GM18867 (cell line): Measurements from ENCODE around the gene KCNJ14.
A peak's percentile ranks its signal among the peaks of the same experiment; 100 is the strongest.

Experiments
- ATAC-seq: cut with Tn5 transposase; IDR thresholded peaks from one replicate; pipeline ENCODE4 v1.9.1; 2021; ENCODE audit warnings: mild to moderate bottlenecking, moderate library complexity; ENCODE audit not compliant: unreplicated experiment

KCNJ14 gene

DNA sequence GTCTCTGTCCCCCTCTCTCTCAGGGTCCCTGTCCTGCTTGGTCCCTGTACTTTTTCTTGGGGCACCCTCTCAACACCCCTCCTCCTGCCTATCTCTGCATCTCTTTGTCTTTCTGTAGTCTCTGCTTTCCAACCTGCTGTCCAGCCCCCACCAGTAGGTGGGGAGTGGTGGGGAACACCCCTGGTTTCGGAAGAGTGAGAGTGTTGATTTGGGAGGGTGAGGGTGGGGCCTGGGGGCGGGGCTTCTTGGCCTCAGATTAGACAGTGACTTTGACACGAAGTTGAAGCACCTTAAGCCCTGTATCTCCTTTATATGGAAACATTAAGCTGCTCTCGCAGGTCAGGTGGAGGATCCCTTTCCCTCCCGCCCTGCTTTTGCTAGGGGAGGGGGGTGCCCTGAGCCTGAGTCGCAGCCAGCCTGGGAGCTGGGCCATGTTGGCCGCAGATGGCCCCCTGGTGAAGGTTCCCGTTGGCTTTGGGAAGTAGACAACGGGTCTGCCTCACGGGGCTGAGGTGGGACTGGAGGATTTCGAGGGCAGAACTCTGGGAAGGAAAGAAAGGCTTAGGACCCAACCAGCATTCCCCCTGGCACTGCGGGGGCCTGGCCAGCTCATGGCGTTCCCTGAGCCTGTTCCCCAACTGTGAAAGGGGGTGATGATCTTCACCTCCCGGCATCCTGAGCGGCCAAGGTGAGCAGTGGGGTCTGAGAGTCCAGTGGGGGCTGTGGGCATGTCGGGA, at the start of gene KCNJ14:
Gene KCNJ14, plus strand, starts transcription at position 404 of the 737 bp plus-strand sequence. CDS start 6,151 bp downstream, outside the sequence.
- no peak for ATAC-seq

DNA sequence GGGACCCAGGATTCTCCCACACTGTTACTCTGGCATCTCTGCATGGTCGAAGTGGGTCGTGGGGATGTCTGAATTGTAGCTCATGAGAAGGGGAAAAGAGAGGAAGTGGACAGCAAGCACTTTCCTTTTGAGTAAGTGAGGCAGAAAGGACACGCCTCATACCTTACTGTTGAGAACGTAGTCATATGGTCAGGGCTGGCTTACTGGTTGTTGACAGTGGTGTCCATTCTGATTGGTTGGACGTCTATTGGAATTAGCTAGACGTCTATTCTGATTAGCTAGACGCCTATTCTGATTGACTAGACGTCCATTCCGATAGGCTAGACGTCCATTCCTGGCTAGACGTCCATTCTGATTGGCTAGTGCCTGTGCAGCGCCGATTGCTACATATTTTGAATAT, 49.5 kb upstream of the KCNJ14 start:
- no peak for ATAC-seq

DNA sequence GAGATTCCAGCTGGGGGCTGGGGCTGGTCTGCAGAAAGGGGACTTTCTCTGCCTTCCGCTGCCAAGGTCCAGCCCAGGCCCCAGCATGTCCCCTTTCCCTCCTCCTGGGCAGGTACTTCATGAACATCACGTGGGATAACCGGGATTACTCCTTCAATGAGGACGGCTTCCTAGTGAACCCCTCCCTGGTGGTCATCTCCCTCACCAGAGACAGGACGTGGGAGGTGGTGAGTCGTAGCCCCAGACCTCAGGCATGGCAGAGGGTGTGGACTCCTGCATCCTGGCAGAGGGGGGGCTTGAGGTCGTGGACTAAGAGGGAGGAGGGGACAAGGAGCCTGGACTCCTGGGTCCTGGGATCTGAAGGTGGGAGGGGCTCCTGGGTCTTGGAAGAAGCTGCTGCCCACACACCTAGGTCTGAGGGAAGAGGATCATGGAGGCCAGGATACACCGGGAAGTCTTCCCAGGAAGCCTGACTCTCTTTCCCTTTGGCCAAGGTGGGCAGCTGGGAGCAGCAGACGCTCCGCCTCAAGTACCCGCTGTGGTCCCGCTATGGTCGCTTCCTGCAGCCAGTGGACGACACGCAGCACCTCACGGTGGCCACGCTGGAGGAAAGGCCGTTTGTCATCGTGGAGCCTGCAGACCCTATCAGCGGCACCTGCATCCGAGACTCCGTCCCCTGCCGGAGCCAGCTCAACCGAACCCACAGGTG, 41.3 kb upstream of the KCNJ14 start:
- no peak for ATAC-seq

DNA sequence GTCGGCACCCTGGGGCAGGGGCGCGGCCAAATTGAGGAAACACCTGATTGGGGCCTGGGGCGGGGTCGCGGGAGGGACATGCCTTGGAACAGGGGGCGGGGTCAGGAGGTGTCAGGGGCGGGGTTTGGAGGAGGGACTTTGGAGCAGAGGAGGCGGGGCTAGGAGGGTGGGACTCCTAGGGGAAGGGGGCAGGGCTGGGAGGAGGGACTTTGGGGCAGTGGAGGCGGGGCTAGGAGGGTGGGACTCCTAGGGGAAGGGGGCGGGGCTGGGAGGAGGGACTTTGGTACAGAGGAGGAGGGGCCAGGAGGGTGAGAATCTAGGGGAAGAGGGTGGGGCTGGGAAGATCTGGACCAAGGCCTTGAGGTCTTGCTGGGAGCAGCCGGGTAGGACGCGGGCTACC, 40.0 kb upstream of the KCNJ14 start:
- ATAC-seq = no peak

DNA sequence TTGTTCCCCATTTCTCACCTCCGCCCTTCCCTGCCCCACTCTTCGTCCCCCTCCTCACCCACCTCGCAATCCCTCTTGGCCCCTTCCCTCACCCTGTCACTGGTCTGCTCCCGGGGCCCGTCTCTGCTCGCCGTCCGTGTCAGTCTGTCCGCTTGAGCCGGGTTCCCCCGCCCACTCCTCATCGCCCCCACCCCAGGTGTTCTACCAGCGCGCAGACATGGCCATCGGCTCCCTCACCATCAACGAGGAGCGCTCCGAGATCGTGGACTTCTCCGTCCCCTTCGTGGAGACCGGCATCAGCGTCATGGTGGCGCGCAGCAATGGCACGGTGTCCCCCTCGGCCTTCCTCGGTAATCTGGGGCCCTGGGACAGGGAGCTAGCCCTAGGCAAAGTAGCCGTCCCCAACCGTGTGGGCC, 39.6 kb upstream of the KCNJ14 start:
- no peak for ATAC-seq

DNA sequence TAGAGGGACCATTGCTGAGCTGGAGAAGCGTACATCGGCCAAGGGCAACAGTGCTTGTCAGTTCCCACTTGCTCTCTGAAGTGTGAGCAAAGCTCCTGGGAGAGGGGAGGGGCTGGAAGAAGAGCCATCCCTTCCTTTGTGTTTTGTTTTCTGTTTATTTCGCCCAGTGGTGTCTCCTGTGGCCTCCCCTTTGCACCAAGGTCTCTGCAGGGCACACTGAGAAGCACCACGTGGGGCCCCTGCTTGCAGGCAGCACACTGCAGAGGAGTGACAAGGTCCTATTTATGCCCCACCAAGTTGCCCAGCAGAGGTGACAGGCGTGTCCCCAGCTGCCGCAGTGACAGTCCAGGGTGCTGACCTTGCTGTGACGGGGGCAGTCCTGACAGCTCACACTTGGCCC, 38.0 kb upstream of the KCNJ14 start:
- no peak for ATAC-seq

DNA sequence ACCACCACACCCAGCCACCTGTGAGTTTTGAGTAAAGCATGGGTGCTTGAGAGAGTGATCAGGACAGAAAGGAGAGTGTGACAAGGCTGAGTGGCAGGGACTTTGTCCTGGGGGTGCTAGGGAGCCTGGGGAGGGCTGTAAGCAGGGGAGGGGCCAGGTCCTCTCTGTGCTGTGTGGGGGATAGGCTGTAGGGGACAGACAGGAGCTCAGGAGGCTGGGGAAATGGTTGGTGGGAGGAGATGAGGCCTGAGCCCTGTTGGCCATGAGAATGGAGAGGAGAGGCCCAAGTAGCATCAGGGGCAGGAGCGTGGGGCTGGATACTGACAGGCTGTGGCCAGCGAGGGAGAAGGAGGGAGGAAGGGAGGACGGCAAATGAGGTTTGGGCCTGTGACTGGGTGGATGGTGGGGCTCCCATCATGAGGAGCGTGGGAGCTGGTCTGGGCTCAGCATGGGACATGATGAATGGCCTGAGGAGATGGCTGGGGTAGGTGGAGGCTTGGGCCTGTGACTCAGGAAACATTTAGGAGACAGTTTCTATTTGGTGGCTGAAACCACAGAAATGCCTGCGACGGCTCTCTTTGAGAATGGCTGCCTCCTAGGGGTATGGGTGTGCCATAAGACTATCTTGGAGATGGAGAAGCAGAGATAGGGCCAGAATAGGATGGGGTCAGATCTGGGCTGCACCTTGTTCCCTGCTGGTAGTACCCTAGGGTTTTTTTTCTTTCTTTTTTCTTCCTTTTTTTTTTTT, 36.9 kb upstream of the KCNJ14 start:
- ATAC-seq = no peak

DNA sequence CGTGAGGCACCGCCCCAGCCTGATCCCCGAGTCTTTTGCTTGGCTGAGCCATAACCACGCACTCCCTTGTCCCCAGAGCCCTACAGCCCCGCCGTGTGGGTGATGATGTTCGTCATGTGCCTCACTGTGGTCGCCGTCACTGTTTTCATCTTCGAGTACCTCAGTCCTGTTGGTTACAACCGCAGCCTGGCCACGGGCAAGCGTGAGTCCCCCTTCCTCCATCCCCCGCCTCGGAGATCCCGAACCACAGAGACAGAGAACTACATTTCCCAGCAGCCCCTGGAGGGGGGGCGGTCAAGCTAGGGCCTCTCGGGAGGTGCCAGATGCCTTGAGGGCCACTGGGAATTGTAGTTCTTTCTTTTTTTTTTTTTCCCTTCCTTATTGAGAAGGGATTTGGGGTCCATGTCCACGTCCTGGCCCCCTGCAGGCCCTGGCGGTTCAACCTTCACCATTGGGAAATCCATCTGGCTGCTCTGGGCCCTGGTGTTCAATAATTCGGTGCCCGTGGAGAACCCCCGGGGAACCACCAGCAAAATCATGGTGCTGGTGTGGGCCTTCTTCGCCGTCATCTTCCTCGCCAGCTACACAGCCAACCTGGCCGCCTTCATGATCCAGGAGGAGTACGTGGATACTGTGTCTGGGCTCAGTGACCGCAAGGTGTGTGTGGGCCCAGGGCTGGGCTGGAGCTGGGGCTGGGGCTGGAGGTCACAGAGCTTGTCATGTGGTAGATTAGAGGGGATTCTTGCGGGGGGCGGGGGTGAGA, 36.0 kb upstream of the KCNJ14 start:
- ATAC-seq = peak; percentile 69

DNA sequence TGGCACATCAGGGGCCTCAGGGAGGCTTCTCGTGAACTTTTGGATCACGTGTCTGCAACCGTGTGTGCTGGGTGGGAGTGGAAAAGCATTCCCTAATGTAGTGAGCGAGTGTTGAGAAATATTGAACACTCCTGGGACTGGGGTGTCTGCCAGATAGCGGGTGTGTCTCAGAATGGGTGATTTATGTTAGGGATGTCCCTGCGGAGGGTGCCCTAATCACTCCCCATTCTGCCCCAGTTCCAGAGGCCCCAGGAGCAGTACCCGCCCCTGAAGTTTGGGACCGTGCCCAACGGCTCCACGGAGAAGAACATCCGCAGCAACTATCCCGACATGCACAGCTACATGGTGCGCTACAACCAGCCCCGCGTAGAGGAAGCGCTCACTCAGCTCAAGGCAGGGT, 33.8 kb upstream of the KCNJ14 start:
- no peak for ATAC-seq

DNA sequence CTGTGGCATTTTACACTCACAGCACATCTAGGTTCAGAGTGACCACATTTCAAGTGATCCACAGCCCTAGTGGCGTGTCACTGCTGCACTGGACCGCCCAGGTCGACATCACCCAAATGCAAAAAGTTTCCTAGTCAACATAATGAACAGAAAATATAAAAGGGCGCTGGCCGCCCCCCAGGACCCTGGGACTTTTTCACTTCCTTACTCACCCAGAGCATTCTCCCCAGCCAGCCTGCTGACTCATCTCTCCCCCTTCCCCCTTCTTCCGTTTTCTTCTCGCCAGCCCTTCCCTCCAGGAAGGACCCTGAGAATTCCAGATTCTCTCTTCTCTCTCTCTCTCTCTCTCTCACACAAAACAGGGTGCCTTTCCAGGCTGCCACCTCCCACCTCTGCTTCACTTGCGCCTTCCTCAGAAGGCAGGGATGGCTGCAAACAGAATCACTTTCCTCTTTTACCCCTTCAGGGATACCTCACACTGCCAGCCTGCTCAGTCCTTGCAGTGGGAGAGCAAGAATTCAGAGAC, 30.6 kb upstream of the KCNJ14 start:
- no peak for ATAC-seq

DNA sequence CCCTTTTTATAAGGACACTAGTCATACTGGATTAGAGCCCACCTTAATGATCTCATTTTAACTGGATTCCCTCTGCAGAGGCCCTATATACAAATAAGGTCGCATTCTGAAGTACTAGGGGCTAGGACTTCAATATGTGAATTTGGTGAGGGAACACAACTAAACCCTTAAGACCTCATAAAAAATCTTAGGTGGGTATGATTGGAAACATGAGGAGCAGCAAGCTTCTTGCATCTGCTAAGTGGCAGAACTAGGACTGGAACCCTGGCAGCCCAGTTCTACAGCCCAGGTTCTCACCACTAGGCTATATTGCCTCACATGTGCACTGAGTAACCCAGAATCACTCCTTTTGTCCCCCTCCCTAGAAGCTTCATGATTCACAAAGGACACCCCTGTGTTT, 26.7 kb upstream of the KCNJ14 start:
- ATAC-seq = no peak

DNA sequence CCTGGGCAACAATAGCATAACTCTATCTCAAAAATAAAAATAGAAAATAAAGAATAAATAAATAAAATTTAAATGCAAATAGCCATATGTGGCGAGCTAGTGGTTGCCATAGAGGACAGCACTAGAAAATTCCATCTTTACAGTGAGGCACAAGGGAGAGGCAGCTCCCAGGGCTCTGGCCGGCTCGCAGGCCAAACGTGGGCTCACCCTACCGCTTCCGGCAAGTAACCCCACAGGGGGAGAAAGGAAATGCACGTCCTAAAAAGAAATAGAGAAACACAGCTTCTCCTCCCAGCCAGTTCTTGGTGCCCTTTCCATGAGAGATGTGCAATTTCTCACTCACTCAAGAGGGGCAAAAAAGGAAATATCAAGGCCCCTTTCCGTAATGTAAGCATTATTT, 22.0 kb upstream of the KCNJ14 start:
- ATAC-seq = no peak

DNA sequence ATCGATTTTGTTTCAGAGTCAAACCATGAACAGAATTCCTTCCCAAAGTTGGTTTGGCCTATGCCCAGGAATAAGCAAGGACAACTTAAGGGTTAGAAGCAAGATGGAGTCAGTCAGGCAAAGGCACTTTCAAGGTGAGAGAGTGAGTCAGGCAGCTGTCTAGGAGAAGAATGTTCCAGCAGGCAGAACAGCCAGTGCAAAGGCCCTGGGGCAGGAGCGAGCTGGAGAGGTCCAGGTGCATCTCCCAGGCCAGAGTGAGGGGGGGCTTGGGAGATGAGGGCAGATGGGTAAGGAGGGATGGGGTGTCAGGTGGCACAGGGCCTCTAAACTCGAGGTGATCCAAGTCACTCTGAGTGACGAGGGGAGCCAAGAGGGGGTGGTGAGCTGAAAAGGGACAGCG, 18.8 kb upstream of the KCNJ14 start:
- no peak for ATAC-seq

DNA sequence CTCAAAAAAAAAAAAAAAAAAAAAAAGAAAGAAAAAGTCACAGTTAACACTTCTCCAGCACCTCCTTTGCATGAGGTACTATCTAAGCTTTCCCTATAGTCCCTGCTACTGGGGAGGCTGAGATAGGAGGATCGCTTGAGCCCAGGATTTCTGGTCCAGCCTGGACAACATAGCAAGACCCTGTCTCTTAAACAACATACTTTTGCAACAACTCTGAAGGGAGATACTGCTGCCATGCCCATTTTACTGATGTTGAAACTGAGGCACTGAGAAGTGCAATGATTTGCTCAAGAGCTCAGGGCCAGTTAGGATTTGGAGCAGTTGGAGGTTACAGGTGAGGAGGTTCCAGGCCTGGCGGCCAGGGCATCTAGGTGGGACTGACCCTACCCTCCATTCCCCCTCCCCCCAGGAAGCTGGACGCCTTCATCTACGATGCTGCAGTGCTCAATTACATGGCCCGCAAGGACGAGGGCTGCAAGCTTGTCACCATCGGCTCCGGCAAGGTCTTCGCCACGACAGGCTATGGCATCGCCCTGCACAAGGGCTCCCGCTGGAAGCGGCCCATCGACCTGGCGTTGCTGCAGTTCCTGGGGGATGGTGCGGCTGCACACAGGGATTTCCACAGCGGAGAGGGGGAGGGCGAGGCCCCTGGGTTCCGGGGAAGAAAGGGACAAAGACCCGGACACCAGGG, 13.9 kb upstream of the KCNJ14 start:
- no peak for ATAC-seq

DNA sequence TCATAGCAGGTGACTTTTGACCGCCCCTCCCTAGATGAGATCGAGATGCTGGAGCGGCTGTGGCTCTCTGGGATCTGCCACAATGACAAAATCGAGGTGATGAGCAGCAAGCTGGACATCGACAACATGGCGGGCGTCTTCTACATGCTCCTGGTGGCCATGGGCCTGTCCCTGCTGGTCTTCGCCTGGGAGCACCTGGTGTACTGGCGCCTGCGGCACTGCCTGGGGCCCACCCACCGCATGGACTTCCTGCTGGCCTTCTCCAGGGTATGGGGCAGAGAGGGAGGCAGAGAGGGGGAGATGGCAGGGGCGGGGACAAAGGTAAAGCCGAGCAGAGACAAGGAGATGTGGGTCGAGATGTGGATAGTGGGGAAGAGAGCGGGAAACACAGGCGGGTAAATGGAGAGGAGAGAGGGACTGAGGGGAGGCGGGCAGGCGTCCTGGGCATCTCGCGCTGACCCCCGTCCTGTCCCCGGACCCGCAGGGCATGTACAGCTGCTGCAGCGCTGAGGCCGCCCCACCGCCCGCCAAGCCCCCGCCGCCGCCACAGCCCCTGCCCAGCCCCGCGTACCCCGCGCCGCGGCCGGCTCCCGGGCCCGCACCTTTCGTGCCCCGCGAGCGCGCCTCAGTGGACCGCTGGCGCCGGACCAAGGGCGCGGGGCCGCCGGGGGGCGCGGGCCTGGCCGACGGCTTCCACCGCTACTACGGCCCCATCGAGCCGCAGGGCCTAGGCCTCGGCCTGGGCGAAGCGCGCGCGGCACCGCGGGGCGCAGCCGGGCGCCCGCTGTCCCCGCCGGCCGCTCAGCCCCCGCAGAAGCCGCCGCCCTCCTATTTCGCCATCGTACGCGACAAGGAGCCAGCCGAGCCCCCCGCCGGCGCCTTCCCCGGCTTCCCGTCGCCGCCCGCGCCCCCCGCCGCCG, 13.0 kb upstream of the KCNJ14 start:
- no peak for ATAC-seq

DNA sequence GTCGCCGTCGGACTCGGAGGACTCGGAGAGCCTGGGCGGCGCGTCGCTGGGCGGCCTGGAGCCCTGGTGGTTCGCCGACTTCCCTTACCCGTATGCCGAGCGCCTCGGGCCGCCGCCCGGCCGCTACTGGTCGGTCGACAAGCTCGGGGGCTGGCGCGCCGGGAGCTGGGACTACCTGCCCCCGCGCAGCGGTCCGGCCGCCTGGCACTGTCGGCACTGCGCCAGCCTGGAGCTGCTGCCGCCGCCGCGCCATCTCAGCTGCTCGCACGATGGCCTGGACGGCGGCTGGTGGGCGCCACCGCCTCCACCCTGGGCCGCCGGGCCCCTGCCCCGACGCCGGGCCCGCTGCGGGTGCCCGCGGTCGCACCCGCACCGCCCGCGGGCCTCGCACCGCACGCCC, 12.1 kb upstream of the KCNJ14 start:
- no peak for ATAC-seq

DNA sequence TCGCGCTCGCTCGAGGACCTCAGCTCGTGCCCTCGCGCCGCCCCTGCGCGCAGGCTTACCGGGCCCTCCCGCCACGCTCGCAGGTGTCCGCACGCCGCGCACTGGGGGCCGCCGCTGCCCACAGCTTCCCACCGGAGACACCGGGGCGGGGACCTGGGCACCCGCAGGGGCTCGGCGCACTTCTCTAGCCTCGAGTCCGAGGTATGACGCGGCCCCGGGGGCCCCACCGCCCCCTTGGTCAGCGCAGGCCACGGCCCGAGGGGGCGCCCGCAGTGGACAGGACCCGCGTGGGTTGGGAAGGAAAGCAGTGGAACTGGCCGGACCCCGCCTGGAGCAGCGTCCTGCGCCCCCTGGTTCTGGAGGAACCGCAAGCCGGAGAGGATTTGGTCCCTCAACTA, 11.6 kb upstream of the KCNJ14 start:
- ATAC-seq = no peak

DNA sequence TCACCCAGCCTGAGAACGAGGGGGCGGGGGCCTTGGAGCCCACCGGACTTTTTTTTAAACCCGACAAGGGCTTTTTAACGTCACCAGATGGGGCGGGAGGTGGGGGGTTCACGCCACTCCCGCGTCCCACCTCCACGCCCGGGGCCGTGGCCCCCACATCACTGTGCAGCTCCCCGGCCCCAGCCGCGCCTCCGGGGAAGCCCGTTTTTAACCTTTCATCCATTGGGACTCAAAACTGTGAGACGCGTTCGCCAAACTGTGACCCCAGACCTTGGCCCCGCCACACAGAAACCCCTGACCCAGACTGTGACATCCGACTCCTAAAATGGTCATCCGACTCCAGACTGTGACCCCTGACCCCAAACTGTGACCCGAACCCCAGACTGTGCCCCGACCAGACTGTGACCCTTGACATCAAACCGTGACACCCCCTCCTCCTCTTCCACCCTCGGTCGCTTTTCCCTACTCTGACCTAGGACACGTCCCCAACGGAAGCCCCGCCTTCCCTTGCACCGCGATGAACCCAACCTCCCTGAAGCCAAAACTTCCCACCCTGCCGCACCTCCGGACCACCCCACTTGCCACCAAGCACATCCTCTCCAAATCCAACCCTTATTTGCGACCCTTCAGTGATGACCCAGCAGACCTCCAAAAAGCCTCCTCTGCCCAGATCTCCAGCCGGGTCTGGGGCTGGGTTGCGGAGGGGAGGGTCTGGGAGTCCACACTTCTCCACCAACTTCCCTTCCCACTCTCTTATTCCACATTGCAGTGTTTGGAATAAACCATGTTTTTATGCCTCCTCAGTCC, 11.0 kb upstream of the KCNJ14 start:
- no peak for ATAC-seq

DNA sequence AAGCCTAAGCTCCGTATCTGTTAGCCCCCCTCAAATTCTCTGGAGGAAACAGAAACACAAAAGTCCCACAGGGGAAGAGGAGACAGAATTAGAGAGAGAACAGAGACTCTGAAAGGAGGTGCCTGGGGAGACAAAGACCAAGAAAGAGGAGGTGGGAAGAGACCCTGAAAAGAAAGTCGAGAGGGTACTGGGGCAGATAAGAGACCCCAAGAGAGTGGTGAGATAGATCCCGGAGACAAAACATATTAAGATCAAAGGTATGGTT, 10.5 kb upstream of the KCNJ14 start:
- ATAC-seq = no peak
